ENCODE results near the gene CNOT10. TPM values are rescaled to one million over a fixed set of nuclear protein-coding genes. Genes with fewer than 3 reads are reported as not detected.

Gene CNOT10
- total RNA-seq, 2 donors from 2014 or later = 26.1 to 40.0 TPM

DNA sequence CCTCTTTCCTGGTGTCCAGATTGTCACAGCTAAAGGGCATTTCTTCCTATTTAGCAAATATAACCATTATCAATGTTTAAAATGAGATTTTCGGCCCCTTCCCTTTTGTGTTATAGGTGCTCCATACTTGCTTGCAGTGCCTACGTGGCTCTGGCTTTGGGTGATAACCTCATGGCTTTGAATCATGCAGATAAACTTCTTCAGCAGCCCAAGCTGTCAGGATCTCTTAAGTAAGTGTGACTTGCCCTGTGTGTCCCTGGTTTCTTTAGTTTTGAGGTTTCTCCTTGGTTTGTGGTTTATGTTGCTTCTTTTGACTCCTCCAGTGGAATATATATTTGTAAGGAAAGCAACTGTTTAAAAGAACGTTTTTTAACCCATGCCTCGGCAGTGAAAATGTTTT is 74.4 kb downstream of the CNOT10 start:
- intact Hi-C loops (cut with DNase I) = no loop called here
- H3K4me3 ChIP-seq = no peak overlapping the region
- 89% methylated on average over 4 of the region's 4 CpGs for WGBS

GRCh38 chr3:32764481-32764880 is 79.5 kb downstream of the CNOT10 start:
- Histone ChIP-seq H3K27me3 (replicated peaks; ENCODE audit: insufficient read depth) (no peaks in the 10 kb centered on the region), H3K27ac (no peak overlapping the region), H3K4me3 (no peak overlapping the region), H3K9me3 (no peaks in the 10 kb centered on the region), H3K36me3 (no peaks in the 10 kb centered on the region), H3K4me1 (replicated peaks) (no peaks in the 10 kb centered on the region)
- intact Hi-C loops (cut with DNase I) = no loop called here
- WGBS = 70% methylated on average over 8 of the region's 8 CpGs
- TF ChIP-seq POLR2AphosphoS5 (IDR thresholded peaks at IDR 0.05) (no peak), POLR2A (IDR thresholded peaks at IDR 0.05) (no peak)
- TF ChIP-seq, protein P1, sequence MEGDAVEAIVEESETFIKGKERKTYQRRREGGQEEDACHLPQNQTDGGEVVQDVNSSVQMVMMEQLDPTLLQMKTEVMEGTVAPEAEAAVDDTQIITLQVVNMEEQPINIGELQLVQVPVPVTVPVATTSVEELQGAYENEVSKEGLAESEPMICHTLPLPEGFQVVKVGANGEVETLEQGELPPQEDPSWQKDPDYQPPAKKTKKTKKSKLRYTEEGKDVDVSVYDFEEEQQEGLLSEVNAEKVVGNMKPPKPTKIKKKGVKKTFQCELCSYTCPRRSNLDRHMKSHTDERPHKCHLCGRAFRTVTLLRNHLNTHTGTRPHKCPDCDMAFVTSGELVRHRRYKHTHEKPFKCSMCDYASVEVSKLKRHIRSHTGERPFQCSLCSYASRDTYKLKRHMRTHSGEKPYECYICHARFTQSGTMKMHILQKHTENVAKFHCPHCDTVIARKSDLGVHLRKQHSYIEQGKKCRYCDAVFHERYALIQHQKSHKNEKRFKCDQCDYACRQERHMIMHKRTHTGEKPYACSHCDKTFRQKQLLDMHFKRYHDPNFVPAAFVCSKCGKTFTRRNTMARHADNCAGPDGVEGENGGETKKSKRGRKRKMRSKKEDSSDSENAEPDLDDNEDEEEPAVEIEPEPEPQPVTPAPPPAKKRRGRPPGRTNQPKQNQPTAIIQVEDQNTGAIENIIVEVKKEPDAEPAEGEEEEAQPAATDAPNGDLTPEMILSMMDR (IDR thresholded peaks at IDR 0.05) = no peak
- DNase-seq (ENCODE audit: low spot score) = no peak

More for the DNA sequence above, 74.4 kb downstream of the CNOT10 start:
- TF ChIP-seq, protein P1 (IDR thresholded peaks at IDR 0.05) = no peak
- TF ChIP-seq POLR2AphosphoS5 (IDR thresholded peaks at IDR 0.05) (no peak), POLR2A (IDR thresholded peaks at IDR 0.05) (no peak)
- no peak for DNase-seq (ENCODE audit: low spot score)
- Histone ChIP-seq H3K27ac (no peak overlapping the region), H3K27me3 (replicated peaks; ENCODE audit: insufficient read depth) (no peaks in the 10 kb centered on the region), H3K4me1 (replicated peaks) (no peaks in the 10 kb centered on the region), H3K9me3 (no peaks in the 10 kb centered on the region), H3K36me3 (no peaks in the 10 kb centered on the region)

- no peak for DNase-seq (ENCODE audit: low spot score)
- Histone ChIP-seq H3K27me3 (replicated peaks; ENCODE audit: insufficient read depth) (no peaks in the 10 kb centered on the region), H3K27ac (no peak overlapping the region), H3K4me3 (no peak overlapping the region), H3K36me3 (no peaks in the 10 kb centered on the region), H3K4me1 (replicated peaks) (no peaks in the 10 kb centered on the region), H3K9me3 (no peaks in the 10 kb centered on the region)
- intact Hi-C loops (cut with DNase I) = no loop called here
- 99% methylated on average over 4 of the region's 4 CpGs for WGBS
- no peak for TF ChIP-seq POLR2AphosphoS5 (IDR thresholded peaks at IDR 0.05)
- no peak for TF ChIP-seq POLR2A (IDR thresholded peaks at IDR 0.05)
- TF ChIP-seq, protein P1 (IDR thresholded peaks at IDR 0.05) = no peak
Measured at GRCh38 chr3:32778389-32778788, 93.4 kb downstream of the CNOT10 start.

- Histone ChIP-seq H3K36me3 (no peaks in the 10 kb centered on the region), H3K27me3 (replicated peaks; ENCODE audit: insufficient read depth) (no peaks in the 10 kb centered on the region), H3K4me3 (no peak overlapping the region), H3K4me1 (replicated peaks) (no peaks in the 10 kb centered on the region), H3K27ac (no peak overlapping the region), H3K9me3 (no peaks in the 10 kb centered on the region)
- intact Hi-C loops (cut with DNase I) = loop anchor here (5.0 kb wide), 1 partner anchor 278 kb away; the partner anchor contains the start of gene CMTM6
- no peak for DNase-seq (ENCODE audit: low spot score)
- TF ChIP-seq, protein P1 (IDR thresholded peaks at IDR 0.05) = no peak
- TF ChIP-seq POLR2AphosphoS5 (IDR thresholded peaks at IDR 0.05) (no peak), POLR2A (IDR thresholded peaks at IDR 0.05) (no peak)
- WGBS = 93% methylated on average over 10 of the region's 10 CpGs
Measured at GRCh38 chr3:32780071-32780734, 95.2 kb downstream of the CNOT10 start.

DNA sequence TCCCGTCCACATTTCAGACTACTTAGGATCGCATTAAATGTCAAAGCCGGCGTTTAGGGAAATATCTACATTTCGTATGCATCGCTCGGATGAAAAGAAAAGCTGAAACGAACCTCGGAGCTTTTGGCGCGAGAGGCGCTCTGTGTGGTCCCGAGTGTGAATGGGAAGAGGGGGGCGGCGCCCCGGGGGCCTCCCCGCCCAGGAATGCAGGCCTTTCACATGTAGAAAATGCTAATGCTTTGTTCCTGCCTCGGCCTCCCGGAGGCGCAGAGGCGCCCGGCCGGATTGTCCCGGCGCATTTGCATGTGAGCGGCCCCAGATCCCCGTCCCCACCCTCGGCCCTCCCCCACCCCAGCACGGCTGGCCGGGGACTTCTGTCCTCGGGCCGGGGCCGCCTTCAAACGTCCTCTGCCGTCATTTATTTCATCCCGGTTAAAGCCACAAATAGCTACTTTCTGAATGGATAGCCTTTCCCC is 95.8 kb downstream of the CNOT10 start:
- DNase-seq (ENCODE audit: low spot score) = peak; percentile 8

More for the DNA sequence above, 95.8 kb downstream of the CNOT10 start:
- intact Hi-C loops (cut with DNase I) = loop anchor here (5.0 kb wide), 1 partner anchor 278 kb away; the partner anchor contains the start of gene CMTM6
- Histone ChIP-seq H3K27me3 (replicated peaks; ENCODE audit: insufficient read depth) (no peaks in the 10 kb centered on the region), H3K27ac (no peak overlapping the region), H3K4me3 (peak overlapping the region; percentile 28 to 41), H3K36me3 (no peaks in the 10 kb centered on the region), H3K9me3 (no peaks in the 10 kb centered on the region), H3K4me1 (replicated peaks) (no peaks in the 10 kb centered on the region)
- TF ChIP-seq POLR2AphosphoS5 (IDR thresholded peaks at IDR 0.05) (no peak), POLR2A (IDR thresholded peaks at IDR 0.05) (no peak)
- TF ChIP-seq, protein P1 (IDR thresholded peaks at IDR 0.05) = no peak
- WGBS = 6% methylated on average over 35 of the region's 36 CpGs
